Measurements from ENCODE around the gene F7.

F7 gene

DNA sequence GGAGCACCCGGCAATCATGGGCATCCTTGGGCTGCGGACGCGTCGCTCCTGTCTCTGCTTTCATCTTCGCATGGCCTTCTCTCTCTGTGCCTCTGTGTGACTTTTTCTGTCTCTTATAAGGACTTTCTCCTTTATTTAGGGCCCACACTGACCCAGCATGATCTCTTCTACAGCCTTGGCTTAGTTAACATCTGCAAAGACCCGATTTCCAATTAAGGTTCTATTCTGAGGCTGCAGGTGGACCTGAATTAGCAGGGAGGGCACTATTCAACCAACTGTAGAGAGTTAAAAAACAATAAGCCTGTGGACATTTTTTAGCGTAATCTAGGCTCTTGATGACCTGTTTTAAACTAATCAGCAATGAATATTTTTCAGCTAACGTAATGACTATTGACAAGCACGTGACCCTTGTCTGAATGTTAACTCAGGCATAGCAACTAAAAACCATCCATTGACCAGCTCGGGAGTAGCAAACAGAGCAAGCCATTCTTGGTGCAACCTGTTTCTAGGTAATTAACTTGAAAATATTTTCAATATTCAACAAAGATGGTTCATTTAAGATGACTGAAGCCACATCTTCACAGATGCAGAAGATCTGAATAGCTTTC is 32.2 kb downstream of the F7 start:
- TF ChIP-seq NFIC (IDR thresholded peaks at IDR 0.05) (no peak), YY1 (IDR thresholded peaks at IDR 0.05; ENCODE audit: low read depth) (no peak), EP300 (IDR thresholded peaks at IDR 0.05; ENCODE audit: borderline replicate concordance) (no peak), FOXM1 (IDR thresholded peaks at IDR 0.05; ENCODE audit: borderline replicate concordance, low read depth) (no peak), EGR1 (IDR thresholded peaks at IDR 0.05) (no peak), ZBTB7A (IDR thresholded peaks at IDR 0.05; ENCODE audit: low read depth) (no peak), TAF1 (IDR thresholded peaks at IDR 0.05; ENCODE audit: low read depth) (no peak), TCF12 (IDR thresholded peaks at IDR 0.05; ENCODE audit: low read depth) (no peak), RAD21 (IDR thresholded peaks at IDR 0.05; ENCODE audit: low read depth) (no peak), CREB1 (IDR thresholded peaks at IDR 0.05; ENCODE audit: low read depth) (no peak)
- TF ChIP-seq, protein P1, sequence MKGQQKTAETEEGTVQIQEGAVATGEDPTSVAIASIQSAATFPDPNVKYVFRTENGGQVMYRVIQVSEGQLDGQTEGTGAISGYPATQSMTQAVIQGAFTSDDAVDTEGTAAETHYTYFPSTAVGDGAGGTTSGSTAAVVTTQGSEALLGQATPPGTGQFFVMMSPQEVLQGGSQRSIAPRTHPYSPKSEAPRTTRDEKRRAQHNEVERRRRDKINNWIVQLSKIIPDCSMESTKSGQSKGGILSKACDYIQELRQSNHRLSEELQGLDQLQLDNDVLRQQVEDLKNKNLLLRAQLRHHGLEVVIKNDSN (IDR thresholded peaks at IDR 0.05): no peak
- TF ChIP-seq, protein P2, sequence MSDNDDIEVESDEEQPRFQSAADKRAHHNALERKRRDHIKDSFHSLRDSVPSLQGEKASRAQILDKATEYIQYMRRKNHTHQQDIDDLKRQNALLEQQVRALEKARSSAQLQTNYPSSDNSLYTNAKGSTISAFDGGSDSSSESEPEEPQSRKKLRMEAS (IDR thresholded peaks at IDR 0.05): no peak
- TF ChIP-seq, protein P3, sequence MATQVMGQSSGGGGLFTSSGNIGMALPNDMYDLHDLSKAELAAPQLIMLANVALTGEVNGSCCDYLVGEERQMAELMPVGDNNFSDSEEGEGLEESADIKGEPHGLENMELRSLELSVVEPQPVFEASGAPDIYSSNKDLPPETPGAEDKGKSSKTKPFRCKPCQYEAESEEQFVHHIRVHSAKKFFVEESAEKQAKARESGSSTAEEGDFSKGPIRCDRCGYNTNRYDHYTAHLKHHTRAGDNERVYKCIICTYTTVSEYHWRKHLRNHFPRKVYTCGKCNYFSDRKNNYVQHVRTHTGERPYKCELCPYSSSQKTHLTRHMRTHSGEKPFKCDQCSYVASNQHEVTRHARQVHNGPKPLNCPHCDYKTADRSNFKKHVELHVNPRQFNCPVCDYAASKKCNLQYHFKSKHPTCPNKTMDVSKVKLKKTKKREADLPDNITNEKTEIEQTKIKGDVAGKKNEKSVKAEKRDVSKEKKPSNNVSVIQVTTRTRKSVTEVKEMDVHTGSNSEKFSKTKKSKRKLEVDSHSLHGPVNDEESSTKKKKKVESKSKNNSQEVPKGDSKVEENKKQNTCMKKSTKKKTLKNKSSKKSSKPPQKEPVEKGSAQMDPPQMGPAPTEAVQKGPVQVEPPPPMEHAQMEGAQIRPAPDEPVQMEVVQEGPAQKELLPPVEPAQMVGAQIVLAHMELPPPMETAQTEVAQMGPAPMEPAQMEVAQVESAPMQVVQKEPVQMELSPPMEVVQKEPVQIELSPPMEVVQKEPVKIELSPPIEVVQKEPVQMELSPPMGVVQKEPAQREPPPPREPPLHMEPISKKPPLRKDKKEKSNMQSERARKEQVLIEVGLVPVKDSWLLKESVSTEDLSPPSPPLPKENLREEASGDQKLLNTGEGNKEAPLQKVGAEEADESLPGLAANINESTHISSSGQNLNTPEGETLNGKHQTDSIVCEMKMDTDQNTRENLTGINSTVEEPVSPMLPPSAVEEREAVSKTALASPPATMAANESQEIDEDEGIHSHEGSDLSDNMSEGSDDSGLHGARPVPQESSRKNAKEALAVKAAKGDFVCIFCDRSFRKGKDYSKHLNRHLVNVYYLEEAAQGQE (IDR thresholded peaks at IDR 0.05; ENCODE audit: low read depth): no peak

DNA sequence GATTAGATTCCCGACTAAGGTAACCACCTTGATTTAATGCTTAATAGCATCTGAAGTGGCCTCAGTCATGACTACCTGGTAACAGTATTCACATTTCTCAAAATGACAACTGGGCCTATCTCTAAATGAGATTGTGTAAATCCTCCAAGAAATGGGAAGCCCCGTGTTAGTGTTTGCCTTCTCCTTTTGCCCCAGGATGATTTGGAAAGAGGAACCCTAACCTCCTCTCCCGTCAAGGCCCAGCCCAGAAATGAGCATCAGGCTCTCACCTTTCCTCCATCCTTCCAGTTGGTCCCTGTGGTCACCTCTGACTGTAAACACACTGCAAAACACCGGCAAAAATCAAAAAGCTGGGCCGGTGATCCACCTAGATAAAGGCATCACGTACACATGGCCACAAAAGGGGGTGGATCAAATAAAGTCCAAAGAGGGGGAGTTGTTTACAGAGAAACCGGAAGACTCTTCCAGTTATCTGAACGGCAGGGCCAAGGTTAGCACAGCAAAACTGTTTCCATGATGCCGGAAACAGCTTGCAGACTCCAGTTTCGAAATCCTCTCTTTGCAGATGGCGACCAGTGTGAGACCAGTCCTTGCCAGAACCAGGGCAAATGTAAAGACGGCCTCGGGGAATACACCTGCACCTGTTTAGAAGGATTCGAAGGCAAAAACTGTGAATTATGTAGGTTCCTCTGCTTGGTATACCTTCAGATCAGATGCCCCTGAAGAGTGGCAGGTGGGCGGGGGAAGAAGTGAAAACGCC is 33.4 kb downstream of the F7 start:
- TF ChIP-seq FOXM1 (IDR thresholded peaks at IDR 0.05; ENCODE audit: borderline replicate concordance, low read depth) (no peak), YY1 (IDR thresholded peaks at IDR 0.05; ENCODE audit: low read depth) (no peak), TCF12 (IDR thresholded peaks at IDR 0.05; ENCODE audit: low read depth) (no peak), CEBPB (IDR thresholded peaks at IDR 0.05) (no peak), CREB1 (IDR thresholded peaks at IDR 0.05; ENCODE audit: low read depth) (no peak), ZBTB7A (IDR thresholded peaks at IDR 0.05; ENCODE audit: low read depth) (no peak), EP300 (IDR thresholded peaks at IDR 0.05; ENCODE audit: borderline replicate concordance) (no peak), TAF1 (IDR thresholded peaks at IDR 0.05; ENCODE audit: low read depth) (no peak), RAD21 (IDR thresholded peaks at IDR 0.05; ENCODE audit: low read depth) (no peak), TEAD4 (IDR thresholded peaks at IDR 0.05) (no peak), EGR1 (IDR thresholded peaks at IDR 0.05) (no peak), NFIC (IDR thresholded peaks at IDR 0.05) (no peak)
- TF ChIP-seq, protein P3 (IDR thresholded peaks at IDR 0.05; ENCODE audit: low read depth): no peak
- TF ChIP-seq, protein P1 (IDR thresholded peaks at IDR 0.05): no peak
- TF ChIP-seq, protein P2 (IDR thresholded peaks at IDR 0.05): no peak

- TF ChIP-seq, protein P1 (IDR thresholded peaks at IDR 0.05): no peak
- no peak for TF ChIP-seq EGR1 (IDR thresholded peaks at IDR 0.05)
- TF ChIP-seq EP300 (IDR thresholded peaks at IDR 0.05; ENCODE audit: borderline replicate concordance): no peak
- TF ChIP-seq, protein P3 (IDR thresholded peaks at IDR 0.05; ENCODE audit: low read depth): no peak
- TF ChIP-seq FOXM1 (IDR thresholded peaks at IDR 0.05; ENCODE audit: borderline replicate concordance, low read depth): no peak
- TF ChIP-seq, protein P2 (IDR thresholded peaks at IDR 0.05): no peak
- TF ChIP-seq CEBPB (IDR thresholded peaks at IDR 0.05): no peak
- TF ChIP-seq TEAD4 (IDR thresholded peaks at IDR 0.05): no peak
- TF ChIP-seq YY1 (IDR thresholded peaks at IDR 0.05; ENCODE audit: low read depth): no peak
- no peak for TF ChIP-seq TAF1 (IDR thresholded peaks at IDR 0.05; ENCODE audit: low read depth)
- no peak for TF ChIP-seq TCF12 (IDR thresholded peaks at IDR 0.05; ENCODE audit: low read depth)
- TF ChIP-seq RAD21 (IDR thresholded peaks at IDR 0.05; ENCODE audit: low read depth): no peak
- no peak for TF ChIP-seq CREB1 (IDR thresholded peaks at IDR 0.05; ENCODE audit: low read depth)
- no peak for TF ChIP-seq NFIC (IDR thresholded peaks at IDR 0.05)
- no peak for TF ChIP-seq ZBTB7A (IDR thresholded peaks at IDR 0.05; ENCODE audit: low read depth)
Measured at GRCh38 chr13:113139577-113139976, 34.0 kb downstream of the F7 start.

Measured in Ishikawa (cell line).